Heart right ventricle (tissue), 16 donors: ENCODE results near the gene PDE11A. TPM values are rescaled to one million over a fixed set of nuclear protein-coding genes. Genes with fewer than 3 reads are reported as not detected.

Experiments
- ATAC-seq, 8 donors: fragments of 200-7000 bp; cut with Tn5 transposase; one replicate each; pipeline ENCODE4 v1.9.1; 2020; ENCODE audit warnings: mild to moderate bottlenecking in 8 of 8, moderate library complexity in 8 of 8, moderate number of reproducible peaks in 1 of 8
- DNase-seq, 2 donors: peaks; one replicate each; pipeline ENCODE4 v3.0.0-alpha.2; 2020
- H3K27ac ChIP-seq, 10 donors: fragments of 200-600 bp; sonication (generic) in 2 of 10; one replicate each; pipeline versions ENCODE4 v1.5.0 to v1.8.0; 2020 to 2022; ENCODE audit warnings: mild to moderate bottlenecking in 3 of 10
- H3K27me3 ChIP-seq, 7 donors: fragments of 200-600 bp; one replicate each; pipeline ENCODE4 v1.8.0; 2021 to 2022; ENCODE audit warnings: mild to moderate bottlenecking in 2 of 7
- H3K36me3 ChIP-seq, 9 donors: fragments of 200-600 bp; sonication (generic) in 1 of 9; one replicate each; pipeline versions ENCODE4 v1.5.0 to v1.8.0; 2020 to 2022; ENCODE audit warnings: mild to moderate bottlenecking in 2 of 9
- H3K4me1 ChIP-seq, 9 donors: fragments of 200-600 bp; sonication (generic) in 1 of 9; one replicate each; pipeline versions ENCODE4 v1.5.0 to v1.8.0; 2020 to 2022; ENCODE audit warnings: mild to moderate bottlenecking in 4 of 9
- H3K4me3 ChIP-seq, 10 donors: fragments of 200-600 bp; sonication (generic) in 2 of 10; one replicate each; pipeline versions ENCODE4 v1.5.0 to v1.8.0; 2020 to 2022; ENCODE audit warnings: mild to moderate bottlenecking in 7 of 10, moderate library complexity in 2 of 10
- H3K9me3 ChIP-seq, 11 donors: fragments of 200-600 bp in 10 of 11; sonication (generic) in 2 of 11; one replicate each; pipeline versions ENCODE4 v1.5.0 to v1.8.0; 2013 to 2022; ENCODE audit warnings: mild to moderate bottlenecking in 2 of 11, control low read depth in 1 of 11, moderate library complexity in 1 of 11
- WGBS, 2 donors: extraction: QIAGEN DNeasy Blood & Tissue Kit; methylation state at CpG; one replicate each; pipeline ENCODE4 v1.1.7; 2013; ENCODE audit warnings: inconsistent platforms in 1 of 2; 5-methylcytosine and 5-hydroxymethylcytosine counted together
- intact Hi-C, 10 donors: fragments of 100-400 bp; cut with DNase I; formaldehyde crosslinking; loops; one replicate each; pipeline versions ENCODE4 v1.11.1 to v1.14.2; 2022
- polyA plus RNA-seq, 2 donors: library from polyadenylated mRNA; stranded (reverse); fragments of 200-250 nt; gene quantifications; one replicate each; pipeline ENCODE4 v1.2.3, GENCODE V29; 2013
- total RNA-seq, 10 donors: library from RNA; stranded (reverse); fragmentation: NEBNext Ultra II Directional in 3 of 10; extraction: Animal tissue kit (Norgen Biotek cat#: 25700) in 3 of 10; gene quantifications; one replicate each; pipeline versions ENCODE4 v1.2.1 to v1.2.4, GENCODE V29; 2021 to 2023
- TF ChIP-seq, protein P1 (sequence below), 9 donors: fragments of 200-600 bp; sonication (generic) in 2 of 9; IDR thresholded peaks; one replicate each; pipeline versions ENCODE4 v1.5.0 to v1.8.0; 2021 to 2022; ENCODE audit warnings: antibody characterized with exemption in 9 of 9, mild to moderate bottlenecking in 5 of 9, moderate library complexity in 1 of 9
- donor health status: Arrhythmogenic right ventricular cardiomyopathy.
- donor health status: ischemic (EF 13 %, LVEDD 7.1; RV severe dilation, severe dysfunction).
- donor health status: healthy with polysubstance abuse.
- donor health status: DM: no; HTN: yes; CAD: no.
- donor health status: DM: no; HTN: no; CAD: no.
- donor health status: ischemic (EF 25% LVEDD 6.9; RV normal size, moderate dysfunction).
- donor health status: ischemic (EF 25% LVEDD 5.7; RV mildly dilated, moderate dysfunction).
- donor health status: healthy.
- donor health status: DM: yes; HTN: yes; CAD: no.
- donor health status: Ischemic cardiomyopathy.
- donor health status: ischemic (EF 35%, LVEDD 5.7; RV mildly dilated, moderate dysfunction).
- donor health status: nonischemic (EF 11% LVEDD 7.7; RV severe dilation, severe dysfunction).
- donor health status: DM: yes; HTN: yes; CAD: no.
- donor health status: PGD.
- donor health status: ischemic (EF 29% LVEDD 5.4; RV normal size, mild dysfunction).
- donor health status: nonischemic (EF 23%, LVEDD 6.1; RV moderate dilation, normal function).

Gene PDE11A
- total and polyA plus RNA-seq, 12 donors: 0.12 to 6.4 (median 1.1) TPM

GRCh38 chr2:177914247-177914646 lies 158.3 kb downstream of the PDE11A start:
- H3K9me3 ChIP-seq: no peaks in the 10 kb centered on the region
- H3K4me3 ChIP-seq: no peak overlapping the region
- H3K4me1 ChIP-seq: peaks cover 0 to 10% (median 0%) of the 10 kb centered on the region in 9 donors
- TF ChIP-seq, protein P1, sequence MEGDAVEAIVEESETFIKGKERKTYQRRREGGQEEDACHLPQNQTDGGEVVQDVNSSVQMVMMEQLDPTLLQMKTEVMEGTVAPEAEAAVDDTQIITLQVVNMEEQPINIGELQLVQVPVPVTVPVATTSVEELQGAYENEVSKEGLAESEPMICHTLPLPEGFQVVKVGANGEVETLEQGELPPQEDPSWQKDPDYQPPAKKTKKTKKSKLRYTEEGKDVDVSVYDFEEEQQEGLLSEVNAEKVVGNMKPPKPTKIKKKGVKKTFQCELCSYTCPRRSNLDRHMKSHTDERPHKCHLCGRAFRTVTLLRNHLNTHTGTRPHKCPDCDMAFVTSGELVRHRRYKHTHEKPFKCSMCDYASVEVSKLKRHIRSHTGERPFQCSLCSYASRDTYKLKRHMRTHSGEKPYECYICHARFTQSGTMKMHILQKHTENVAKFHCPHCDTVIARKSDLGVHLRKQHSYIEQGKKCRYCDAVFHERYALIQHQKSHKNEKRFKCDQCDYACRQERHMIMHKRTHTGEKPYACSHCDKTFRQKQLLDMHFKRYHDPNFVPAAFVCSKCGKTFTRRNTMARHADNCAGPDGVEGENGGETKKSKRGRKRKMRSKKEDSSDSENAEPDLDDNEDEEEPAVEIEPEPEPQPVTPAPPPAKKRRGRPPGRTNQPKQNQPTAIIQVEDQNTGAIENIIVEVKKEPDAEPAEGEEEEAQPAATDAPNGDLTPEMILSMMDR (IDR thresholded peaks at IDR 0.05): no peak
- no peak overlapping the region for H3K27ac ChIP-seq
- WGBS, 2 donors: 83 to 92% methylated on average over 1 of the region's 1 CpG
- DNase-seq: no peak
- no peaks in the 10 kb centered on the region for H3K27me3 ChIP-seq
- no peaks in the 10 kb centered on the region for H3K36me3 ChIP-seq
- ATAC-seq: no peak
- intact Hi-C loops: no loop called here

- intact Hi-C loops: loop anchor here in 1 of 10 donors (10.0 kb wide), 1 partner anchor 115 kb away; no protein-coding TSS in a partner anchor
- no peaks in the 10 kb centered on the region for H3K36me3 ChIP-seq
- TF ChIP-seq, protein P1 (IDR thresholded peaks at IDR 0.05): no peak
- 73 to 79% methylated on average over 2 of the region's 2 CpGs for WGBS, 2 donors
- peaks cover 0 to 6% (median 0%) of the 10 kb centered on the region in 9 donors for H3K4me1 ChIP-seq
- H3K27ac ChIP-seq: no peak overlapping the region
- ATAC-seq (no peak), DNase-seq (no peak)
- H3K4me3 ChIP-seq: no peak overlapping the region
- no peaks in the 10 kb centered on the region for H3K9me3 ChIP-seq
- H3K27me3 ChIP-seq: no peaks in the 10 kb centered on the region
These were observed 162.6 kb downstream of the PDE11A start for GRCh38 chr2:177909962-177910361.

DNA sequence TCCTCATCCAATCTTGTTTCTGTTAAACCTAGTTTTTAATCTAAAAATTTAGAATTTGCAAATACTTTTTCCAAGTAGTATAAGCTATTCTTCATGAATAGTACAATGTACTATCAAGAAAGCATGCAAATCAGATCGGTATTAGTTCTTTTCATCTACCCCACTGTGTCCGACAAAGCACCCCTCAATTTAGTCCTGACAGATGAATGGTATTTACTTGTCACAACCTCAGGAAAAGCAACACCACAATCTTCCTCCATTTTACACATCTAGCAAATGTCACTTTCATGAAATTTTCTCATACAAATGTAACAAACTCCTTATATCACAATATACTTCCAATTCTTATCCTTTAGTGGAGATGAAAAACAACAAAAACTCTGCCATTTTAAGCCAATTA lies 163.8 kb downstream of the PDE11A start:
- Histone ChIP-seq H3K9me3 (no peaks in the 10 kb centered on the region), H3K4me1 (peaks cover 0 to 6% (median 0%) of the 10 kb centered on the region in 9 donors), H3K27ac (no peak overlapping the region), H3K27me3 (no peaks in the 10 kb centered on the region), H3K4me3 (no peak overlapping the region), H3K36me3 (no peaks in the 10 kb centered on the region)
- no peak for DNase-seq
- 95 to 100% methylated on average over 2 of the region's 2 CpGs for WGBS, 2 donors
- intact Hi-C loops: loop anchor here in 1 of 10 donors (10.0 kb wide), 1 partner anchor 114 kb away; no protein-coding TSS in a partner anchor
- no peak for ATAC-seq
- TF ChIP-seq, protein P1 (IDR thresholded peaks at IDR 0.05): no peak

DNA sequence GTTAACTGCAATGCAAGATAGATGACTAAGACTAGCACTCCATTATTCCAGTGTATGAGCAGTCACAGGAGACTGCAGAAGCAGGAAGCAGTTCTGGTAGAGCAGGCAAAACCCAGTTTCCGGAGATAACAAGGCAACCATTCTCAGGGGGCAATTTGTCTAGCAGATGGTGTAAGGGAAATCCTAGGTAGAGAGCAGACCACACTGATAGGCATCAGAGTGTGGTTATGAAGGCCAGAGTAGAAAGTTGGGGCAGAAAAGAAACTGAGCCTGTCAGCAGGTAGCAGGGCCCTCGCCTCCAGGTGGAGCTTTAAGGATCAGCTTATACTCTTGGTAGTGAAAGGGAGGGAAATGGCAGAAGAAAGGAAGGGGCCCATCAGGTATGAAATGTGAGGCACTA lies 164.4 kb downstream of the PDE11A start:
- H3K27me3 ChIP-seq: no peaks in the 10 kb centered on the region
- intact Hi-C loops: loop anchor here in 1 of 10 donors (10.0 kb wide), 1 partner anchor 113 kb away; no protein-coding TSS in a partner anchor
- no peaks in the 10 kb centered on the region for H3K36me3 ChIP-seq
- H3K9me3 ChIP-seq: no peaks in the 10 kb centered on the region
- no peak overlapping the region for H3K4me3 ChIP-seq
- DNase-seq (no peak), ATAC-seq (no peak)
- peaks cover 0 to 12% (median 2%) of the 10 kb centered on the region in 9 donors for H3K4me1 ChIP-seq
- TF ChIP-seq, protein P1 (IDR thresholded peaks at IDR 0.05): no peak
- WGBS, 2 donors: 75 to 84% methylated on average over 2 of the region's 2 CpGs
- H3K27ac ChIP-seq: no peak overlapping the region
